Loucy (cell line): ENCODE data around the gene WHAMM.

Experiments used
- H2AFZ ChIP-seq: fragments of 200-600 bp; sonication (generic); 2 replicates; pipeline ENCODE4 v1.6.0; 2016; ENCODE audit warnings: antibody characterized with exemption, mild to moderate bottlenecking, low read length, moderate library complexity
- H3F3A ChIP-seq: fragments of 200-600 bp; 2 replicates; pipeline ENCODE4 v1.6.0; 2016; ENCODE audit warnings: antibody characterized with exemption, low read depth, mild to moderate bottlenecking
- H3K27me3 ChIP-seq: fragments of 200-600 bp; sonication (generic); 2 replicates; pipeline ENCODE4 v1.6.1; 2014; ENCODE audit warnings: low read length, mild to moderate bottlenecking; ENCODE audit not compliant: insufficient read depth, poor library complexity, severe bottlenecking
- H3K36me3 ChIP-seq: fragments of 200-600 bp; sonication (generic); 2 replicates; pipeline ENCODE4 v1.6.1; 2016; ENCODE audit warnings: low read length; ENCODE audit not compliant: insufficient read depth
- H3K4me1 ChIP-seq: fragments of 200-600 bp; sonication (generic); 2 replicates; pipeline ENCODE4 v1.5.1; 2014; ENCODE audit warnings: low read length, mild to moderate bottlenecking; ENCODE audit not compliant: insufficient read depth, poor library complexity, severe bottlenecking
- H3K4me2 ChIP-seq: fragments of 200-600 bp; sonication (generic); 2 replicates; pipeline ENCODE4 v1.6.0; 2014; ENCODE audit warnings: antibody characterized with exemption, low read length, low read depth, mild to moderate bottlenecking; ENCODE audit not compliant: poor library complexity, severe bottlenecking
- H3K4me3 ChIP-seq: fragments of 200-600 bp; sonication (generic); 2 replicates; pipeline ENCODE4 v1.5.1; 2014; ENCODE audit warnings: low read length, mild to moderate bottlenecking, mixed read lengths; ENCODE audit not compliant: poor library complexity, severe bottlenecking
- H3K79me2 ChIP-seq: fragments of 200-600 bp; sonication (generic); 2 replicates; pipeline ENCODE4 v1.6.1; 2014; ENCODE audit warnings: low read length; ENCODE audit not compliant: insufficient read depth
- H3K9ac ChIP-seq: fragments of 200-600 bp; sonication (generic); 2 replicates; pipeline ENCODE4 v1.6.0; 2014; ENCODE audit warnings: mild to moderate bottlenecking, low read depth, low read length, moderate library complexity; ENCODE audit not compliant: poor library complexity, severe bottlenecking
- H3K9me2 ChIP-seq: fragments of 200-600 bp; sonication (generic); replicated peaks from 2 replicates; pipeline ENCODE4 v1.6.1; 2016; ENCODE audit warnings: low read depth, low read length, mixed read lengths
- H3K9me3 ChIP-seq: fragments of 200-600 bp; sonication (generic); 2 replicates; pipeline ENCODE4 v1.6.1; 2014; ENCODE audit warnings: mild to moderate bottlenecking, antibody characterized with exemption, low read length, low read depth; ENCODE audit not compliant: insufficient read depth
- H4K20me1 ChIP-seq: fragments of 200-600 bp; sonication (generic); 2 replicates; pipeline ENCODE4 v1.6.0; 2014; ENCODE audit warnings: antibody characterized with exemption, low read length, mild to moderate bottlenecking; ENCODE audit not compliant: insufficient read depth, poor library complexity, severe bottlenecking
- CTCF ChIP-seq: fragments of 200-600 bp; sonication (generic); conservative IDR thresholded peaks from 2 replicates; pipeline ENCODE4 v1.5.1; 2014; ENCODE audit warnings: mild to moderate bottlenecking, antibody characterized with exemption, low read length
- EZH2phosphoT487 ChIP-seq: fragments of 200-600 bp; IDR thresholded peaks from 2 replicates; pipeline ENCODE4 v1.6.1; 2018; ENCODE audit warnings: antibody characterized with exemption, mild to moderate bottlenecking, moderate library complexity, borderline replicate concordance

Gene WHAMM

DNA sequence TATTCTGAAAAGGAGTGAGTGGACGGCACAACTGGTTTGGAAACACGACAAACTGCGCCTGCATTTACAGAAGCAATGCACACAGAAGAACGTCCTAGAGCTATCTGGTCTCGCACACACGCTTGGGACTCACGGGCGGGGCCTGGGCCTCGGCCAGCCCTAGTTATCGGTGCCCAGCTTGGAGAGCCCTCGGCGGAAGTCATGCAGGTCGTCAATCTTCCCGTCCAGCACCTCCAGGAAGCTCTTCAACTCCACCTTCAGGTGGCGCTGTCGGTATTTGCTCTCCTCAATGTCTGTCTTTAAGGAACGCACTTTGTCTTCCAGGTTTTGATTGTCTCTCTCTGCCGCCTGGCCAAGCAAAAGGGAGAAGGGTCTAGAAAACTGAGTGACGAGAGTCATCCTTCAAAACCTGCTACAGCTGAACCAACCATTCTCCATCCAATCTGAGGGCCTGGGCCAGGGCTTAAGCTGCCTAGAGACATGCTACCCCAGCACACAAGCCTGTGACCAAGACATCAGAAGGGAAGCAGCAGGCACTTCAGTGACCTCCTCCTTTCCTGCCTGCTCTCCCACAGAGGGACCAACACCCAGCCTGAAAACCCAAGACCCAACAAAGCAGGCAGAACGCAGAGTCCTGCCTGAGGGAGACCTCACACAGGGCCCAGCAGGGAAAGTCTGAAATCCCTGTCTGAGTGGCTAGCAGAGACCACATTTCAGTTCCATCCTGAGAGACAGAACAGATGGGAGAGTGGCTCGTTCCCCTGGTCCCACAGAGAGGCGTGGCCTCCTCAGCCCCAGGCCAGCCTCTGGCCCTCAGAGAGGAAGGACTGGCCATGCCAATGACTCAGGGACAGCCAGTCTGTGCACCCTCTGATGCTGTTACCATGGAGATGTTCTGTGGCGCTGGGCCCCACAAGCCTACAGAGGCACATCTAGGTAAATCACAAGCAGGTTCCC lies 40.4 kb downstream of the WHAMM start:
- Histone ChIP-seq H3K9ac (no peak overlapping the region), H3K27me3 (no peaks in the 10 kb centered on the region), H2AFZ (peak overlapping the region; percentile 88), H3F3A (no peaks in the 10 kb centered on the region), H3K4me1 (peaks cover 3% of the 10 kb centered on the region), H3K4me3 (no peak overlapping the region), H3K9me3 (no peaks in the 10 kb centered on the region), H3K9me2 (no peaks in the 10 kb centered on the region), H3K4me2 (peak overlapping the region; percentile 22), H3K36me3 (no peaks in the 10 kb centered on the region), H3K79me2 (no peaks in the 10 kb centered on the region), H4K20me1 (no peaks in the 10 kb centered on the region)
- TF ChIP-seq CTCF (peak; percentile 78), EZH2phosphoT487 (no peak)

DNA sequence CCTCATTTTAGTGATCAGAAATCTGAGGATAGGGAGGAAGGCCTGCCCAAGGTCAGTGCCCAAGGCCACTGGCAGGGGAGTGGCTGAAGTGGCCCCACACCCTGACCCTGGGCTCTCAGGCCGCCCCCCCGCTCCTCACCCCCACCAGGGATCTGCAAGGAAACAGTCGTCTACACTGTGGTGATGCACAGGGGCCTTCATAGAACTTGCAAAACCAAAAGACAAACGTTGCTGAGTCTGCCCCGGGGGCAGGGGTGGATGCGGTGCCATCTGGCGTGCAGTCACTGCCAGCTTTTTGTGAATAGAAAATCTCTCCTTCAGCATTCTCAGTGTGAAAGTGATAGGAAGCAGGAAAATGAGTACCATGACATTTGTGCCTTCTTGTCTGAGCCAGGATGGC lies 41.3 kb downstream of the WHAMM start:
- Histone ChIP-seq H3K9me3 (no peaks in the 10 kb centered on the region), H3K79me2 (no peaks in the 10 kb centered on the region), H3K9me2 (no peaks in the 10 kb centered on the region), H3K4me1 (peaks cover 3% of the 10 kb centered on the region), H3K4me2 (no peak overlapping the region), H4K20me1 (no peaks in the 10 kb centered on the region), H3K36me3 (no peaks in the 10 kb centered on the region), H3F3A (no peaks in the 10 kb centered on the region), H3K9ac (no peak overlapping the region), H3K4me3 (no peak overlapping the region), H3K27me3 (no peaks in the 10 kb centered on the region), H2AFZ (no peak overlapping the region)
- no peak for TF ChIP-seq CTCF

DNA sequence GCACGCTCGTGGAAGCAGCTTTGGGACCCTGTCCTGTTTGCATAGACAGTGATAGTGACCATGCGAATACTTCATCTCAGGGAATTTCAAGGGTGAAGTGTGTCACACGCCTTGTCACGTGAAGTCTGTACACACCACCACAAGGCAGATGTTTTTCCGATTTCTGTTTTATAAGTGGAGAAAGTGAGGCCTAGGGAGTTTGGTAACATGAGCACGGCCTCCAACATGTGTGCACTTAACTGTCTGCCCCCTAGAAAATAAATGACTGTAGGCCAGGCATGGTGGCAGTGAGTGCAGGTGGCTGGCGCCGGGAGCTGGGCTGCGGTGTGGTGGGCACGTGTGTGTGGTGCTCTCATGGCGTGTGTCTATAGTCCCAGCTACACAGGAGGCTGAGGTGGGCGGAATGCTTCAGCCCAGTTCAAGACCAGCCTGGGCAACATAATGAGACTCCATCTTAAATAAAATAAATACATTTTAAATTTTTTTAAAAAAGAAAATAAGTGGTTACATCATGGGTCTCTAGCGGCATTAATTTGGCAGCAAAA lies 42.0 kb downstream of the WHAMM start:
- H3F3A ChIP-seq, result no peaks in the 10 kb centered on the region
- no peaks in the 10 kb centered on the region for H3K9me3 ChIP-seq
- H3K4me2 ChIP-seq, result no peak overlapping the region
- H3K9me2 ChIP-seq, result no peaks in the 10 kb centered on the region
- H3K9ac ChIP-seq, result no peak overlapping the region
- no peak overlapping the region for H2AFZ ChIP-seq
- no peaks in the 10 kb centered on the region for H3K79me2 ChIP-seq
- peaks cover 3% of the 10 kb centered on the region for H3K4me1 ChIP-seq
- no peaks in the 10 kb centered on the region for H3K27me3 ChIP-seq
- no peaks in the 10 kb centered on the region for H4K20me1 ChIP-seq
- no peaks in the 10 kb centered on the region for H3K36me3 ChIP-seq
- TF ChIP-seq CTCF (no peak), EZH2phosphoT487 (no peak)
- no peak overlapping the region for H3K4me3 ChIP-seq
